GM19043 (cell line): ENCODE data around the gene RAVER2.
"Not testable (repeated sequence)": the region's sequence is repeated elsewhere in the genome, so short reads cannot be mapped to it uniquely, and the experiment has no call there.

ENCODE experiments used
- ATAC-seq: cut with Tn5 transposase; IDR thresholded peaks from one replicate; pipeline ENCODE4 v1.9.1; 2021; ENCODE audit warnings: low read depth; ENCODE audit not compliant: unreplicated experiment

Gene RAVER2

DNA sequence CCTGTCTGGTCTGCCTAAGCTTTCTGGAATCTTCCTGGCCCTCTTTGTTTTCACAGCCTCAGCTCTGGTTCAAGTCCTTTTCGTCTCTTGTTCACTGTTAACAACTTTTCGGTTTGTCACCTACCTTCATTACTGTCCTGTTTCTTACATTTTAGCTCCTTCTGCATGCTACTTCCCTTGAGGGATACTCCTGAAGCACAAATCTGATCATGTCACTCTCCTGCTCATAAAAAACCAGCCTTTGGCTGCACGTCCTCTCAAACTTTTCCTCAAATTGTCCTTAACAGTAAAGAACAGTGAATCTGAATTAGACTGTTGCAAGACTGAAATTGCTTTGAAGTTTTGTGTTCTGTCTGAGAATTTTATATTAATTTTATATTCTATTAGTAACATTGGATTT, 3.3 kb downstream of the RAVER2 start:
- no peak for ATAC-seq

DNA sequence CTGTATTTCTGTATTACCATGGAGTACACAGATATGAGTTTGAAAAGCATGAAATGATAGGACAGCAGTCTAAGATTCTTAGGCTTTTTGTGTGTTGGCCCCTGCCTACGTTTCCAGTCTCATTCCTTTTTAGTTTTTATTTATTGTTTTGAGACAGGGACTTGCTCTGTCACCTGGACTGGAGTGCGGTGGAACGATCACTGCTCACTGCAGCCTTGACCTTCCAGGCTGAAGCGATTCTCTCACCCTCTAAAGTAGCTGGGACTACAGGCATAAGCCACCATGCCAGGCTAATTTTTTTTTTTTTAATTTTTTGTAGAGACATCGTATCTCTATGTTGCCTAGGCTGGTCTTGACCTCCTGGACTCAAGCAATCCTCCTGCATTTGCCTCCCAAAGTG, 3.8 kb downstream of the RAVER2 start:
- ATAC-seq, result no peak

DNA sequence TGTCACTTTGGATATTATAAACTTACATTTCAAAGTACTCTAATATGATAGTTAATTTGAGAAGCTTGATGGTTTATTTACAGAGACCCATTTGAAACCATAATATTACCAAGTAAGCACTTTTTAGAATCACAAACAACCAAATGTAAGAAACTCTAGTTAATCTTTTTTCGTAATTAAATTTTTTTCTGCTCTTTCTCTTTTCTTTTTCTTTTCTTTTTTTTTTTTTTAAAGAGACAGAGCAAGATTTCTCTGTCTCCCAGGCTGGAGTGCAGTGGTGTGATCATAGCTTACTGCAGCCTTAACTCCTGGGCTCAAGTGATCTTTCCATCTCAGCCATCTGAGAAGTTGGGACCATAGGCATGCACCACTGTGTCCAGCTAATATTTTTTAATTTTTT, 5.2 kb downstream of the RAVER2 start:
- no peak for ATAC-seq

- no peak for ATAC-seq
Measured at GRCh38 chr1:64750875-64751274, 6.0 kb downstream of the RAVER2 start.

DNA sequence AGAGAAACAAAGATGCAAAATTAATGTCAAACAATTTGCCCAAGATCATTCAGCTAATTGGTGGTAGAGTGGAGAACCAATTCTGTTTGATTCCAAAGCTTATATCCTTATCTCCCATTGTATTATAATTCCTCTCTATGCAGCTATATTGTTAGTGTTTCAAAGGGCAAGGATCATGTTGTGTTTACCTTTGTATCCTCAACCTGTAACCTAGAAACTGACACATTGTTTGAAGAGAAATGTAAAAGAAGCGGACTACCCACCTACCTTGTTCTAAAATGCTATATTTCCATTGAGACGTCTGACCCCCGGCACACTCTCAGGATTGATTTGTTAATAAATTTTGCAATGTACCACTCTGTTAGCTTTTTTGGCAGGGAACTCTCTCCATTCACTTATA, 9.3 kb downstream of the RAVER2 start:
- no peak for ATAC-seq

DNA sequence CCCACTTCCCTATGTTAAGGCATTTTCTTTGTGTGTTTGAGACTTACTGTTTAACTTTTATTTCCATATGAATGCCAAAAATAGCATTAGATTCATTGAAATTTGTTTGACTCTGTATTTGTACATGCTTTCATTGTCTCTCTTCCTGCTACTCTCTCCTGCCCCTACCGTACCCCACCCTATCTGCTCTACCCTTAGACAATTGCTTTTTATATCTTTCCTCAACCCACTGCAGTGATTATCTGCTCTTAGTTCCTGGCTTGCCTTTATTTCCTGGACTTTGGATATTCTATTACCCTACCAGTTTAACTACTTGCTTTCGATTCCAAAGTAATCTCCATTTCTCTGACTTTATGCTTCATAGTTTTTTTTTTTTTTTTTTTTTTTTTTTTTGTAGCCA, 10.5 kb downstream of the RAVER2 start:
- no peak for ATAC-seq

GRCh38 chr1:64756770-64757169, 11.9 kb downstream of the RAVER2 start:
- ATAC-seq, result no peak

DNA sequence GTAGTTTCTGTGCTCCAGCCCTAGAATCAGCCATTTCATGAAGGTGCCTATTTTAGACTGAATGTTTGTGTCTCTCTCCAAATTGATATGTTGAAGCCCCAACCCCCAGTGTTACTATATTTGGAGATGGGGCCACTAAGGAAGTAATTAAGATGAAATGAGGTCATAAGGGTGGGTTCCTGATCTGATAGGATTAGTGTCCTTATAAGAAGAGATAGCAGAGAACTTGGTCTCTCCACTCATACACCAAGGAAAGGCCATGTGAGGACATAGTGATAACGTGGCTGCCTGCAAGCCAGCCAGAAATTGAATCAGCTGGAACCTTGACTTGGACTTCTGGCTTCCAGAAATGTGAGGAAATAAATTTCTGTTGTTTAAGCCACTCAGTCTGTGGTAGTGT, 12.3 kb downstream of the RAVER2 start:
- no peak for ATAC-seq

GRCh38 chr1:64758233-64758632, 13.4 kb downstream of the RAVER2 start:
- ATAC-seq, result no peak

GRCh38 chr1:64759968-64760367, 15.1 kb downstream of the RAVER2 start:
- ATAC-seq, result no peak

- no peak for ATAC-seq
Measured at GRCh38 chr1:64765012-64765411, 20.1 kb downstream of the RAVER2 start.

DNA sequence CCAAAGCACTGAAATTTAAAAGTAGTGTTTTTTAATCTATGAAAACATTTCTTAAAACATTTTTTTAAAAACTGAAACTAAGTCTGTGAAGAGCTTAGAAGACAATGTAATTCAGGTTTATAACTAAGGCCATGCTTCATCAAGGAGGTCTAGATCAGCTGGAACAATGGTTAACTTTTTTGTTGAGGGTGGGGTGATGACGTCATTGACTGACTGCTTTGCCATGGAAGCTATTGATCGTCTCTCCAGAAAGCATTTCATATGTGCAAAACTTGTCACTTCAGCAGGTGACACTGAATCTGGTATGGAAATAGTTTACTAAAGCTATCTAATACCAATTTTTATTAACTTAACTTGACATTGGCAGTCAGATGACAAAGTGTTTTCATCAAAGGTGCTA, 21.0 kb downstream of the RAVER2 start:
- ATAC-seq, result no peak

- ATAC-seq, result no peak
Measured at GRCh38 chr1:64766429-64766828, 21.6 kb downstream of the RAVER2 start.

- ATAC-seq, result no peak
Measured at GRCh38 chr1:64769482-64769881, 24.6 kb downstream of the RAVER2 start.

- no peak for ATAC-seq
Measured at GRCh38 chr1:64769971-64770370, 25.1 kb downstream of the RAVER2 start.

DNA sequence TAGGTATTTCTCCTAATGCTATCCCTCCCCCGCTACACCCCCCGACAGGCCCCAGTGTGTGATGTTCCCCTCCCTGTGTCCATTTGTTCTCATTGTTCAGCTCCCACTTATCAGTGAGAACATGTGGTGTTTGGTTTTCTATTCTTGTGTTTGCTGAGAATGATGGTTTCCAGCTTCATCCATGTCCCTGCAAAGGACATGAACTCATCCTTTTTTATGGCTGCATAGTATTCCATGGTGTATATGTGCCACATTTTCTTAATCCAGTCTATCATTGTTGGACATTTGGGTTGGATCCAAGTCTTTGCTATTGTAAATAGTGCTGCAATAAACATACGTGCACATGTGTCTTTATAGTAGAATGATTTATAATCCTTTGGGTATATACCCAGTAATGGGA, 28.4 kb downstream of the RAVER2 start:
- ATAC-seq, result not testable (repeated sequence)

GRCh38 chr1:64775113-64775512, 30.2 kb downstream of the RAVER2 start:
- ATAC-seq, result no peak

- ATAC-seq, result not testable (repeated sequence)
Measured at GRCh38 chr1:64782044-64782443, 37.2 kb downstream of the RAVER2 start.

DNA sequence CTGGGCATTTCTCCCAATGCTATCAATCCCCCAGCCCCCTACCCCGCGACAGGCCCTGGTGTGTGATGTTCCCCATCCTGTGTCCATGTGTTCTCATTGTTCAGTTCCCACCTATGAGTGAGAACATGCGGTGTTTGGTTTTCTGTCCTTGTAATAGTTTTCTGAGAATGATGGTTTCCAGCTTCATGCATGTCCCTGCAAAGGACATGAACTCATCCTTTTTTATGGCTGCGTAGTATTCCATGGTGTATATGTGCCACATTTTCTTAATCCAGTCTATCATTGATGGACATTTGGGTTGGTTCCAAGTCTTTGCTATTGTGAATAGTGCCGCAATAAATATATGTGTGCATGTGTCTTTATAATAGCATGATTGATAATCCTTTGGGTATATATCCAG, 38.0 kb downstream of the RAVER2 start:
- not testable (repeated sequence) for ATAC-seq

- ATAC-seq, result no peak
Measured at GRCh38 chr1:64790832-64791487, 46.1 kb downstream of the RAVER2 start.

DNA sequence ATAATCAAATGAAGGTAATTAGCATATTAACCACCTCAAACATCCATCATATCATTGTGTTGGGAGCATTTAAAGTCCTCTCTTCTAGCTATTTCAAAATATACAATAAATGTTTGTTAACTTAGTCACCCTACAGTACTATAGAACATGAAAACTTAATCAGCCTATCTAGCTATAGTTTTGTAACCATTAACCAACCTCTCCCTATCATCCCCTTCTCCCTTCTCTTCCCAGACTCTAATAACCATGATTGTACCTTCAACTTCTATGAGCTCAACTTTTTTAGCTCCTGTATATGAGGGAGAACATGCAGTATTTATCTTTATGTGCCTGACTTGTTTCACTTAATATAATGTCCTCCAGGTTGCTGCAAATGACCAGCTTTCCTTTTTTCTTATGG, 54.0 kb downstream of the RAVER2 start:
- ATAC-seq, result no peak

GRCh38 chr1:64801851-64802523, 57.1 kb downstream of the RAVER2 start:
- no peak for ATAC-seq
